ENCODE measurements around the gene PNLDC1.

- TF ChIP-seq POLR2A (IDR thresholded peaks at IDR 0.05; ENCODE audit: low read depth, low read length) (no peak), TAF1 (IDR thresholded peaks at IDR 0.05; ENCODE audit: borderline replicate concordance, low read depth, low read length) (no peak)
These were observed 52.8 kb downstream of the PNLDC1 start for GRCh38 chr6:159852877-159853276.
